ENCODE data around the gene HOXC5.
"Not testable (repeated sequence)": the region's sequence is repeated elsewhere in the genome, so short reads cannot be mapped to it uniquely, and the experiment has no call there.

HOXC5 gene

DNA sequence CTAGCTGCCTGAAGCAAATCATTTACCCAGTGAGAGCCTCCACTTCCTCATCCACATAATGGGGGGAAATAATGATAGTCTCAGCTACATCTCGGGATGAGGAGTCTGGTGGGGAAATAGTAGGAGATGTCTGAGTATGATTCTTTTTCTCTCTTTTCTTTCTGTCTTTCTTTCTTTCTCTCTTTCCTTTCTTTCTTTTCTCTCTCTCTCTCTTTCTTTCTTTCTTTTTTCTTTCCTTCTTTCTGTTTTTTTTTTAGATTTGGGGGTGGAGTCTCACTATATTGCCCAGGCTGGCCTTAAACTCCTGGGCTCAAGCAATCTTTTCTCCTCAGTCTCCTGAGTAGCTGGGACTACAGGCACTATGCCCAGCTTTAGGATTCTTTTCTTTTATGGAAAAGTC, 33.6 kb downstream of the HOXC5 start:
- DNase-seq (ENCODE audit: low read depth), result no peak

DNA sequence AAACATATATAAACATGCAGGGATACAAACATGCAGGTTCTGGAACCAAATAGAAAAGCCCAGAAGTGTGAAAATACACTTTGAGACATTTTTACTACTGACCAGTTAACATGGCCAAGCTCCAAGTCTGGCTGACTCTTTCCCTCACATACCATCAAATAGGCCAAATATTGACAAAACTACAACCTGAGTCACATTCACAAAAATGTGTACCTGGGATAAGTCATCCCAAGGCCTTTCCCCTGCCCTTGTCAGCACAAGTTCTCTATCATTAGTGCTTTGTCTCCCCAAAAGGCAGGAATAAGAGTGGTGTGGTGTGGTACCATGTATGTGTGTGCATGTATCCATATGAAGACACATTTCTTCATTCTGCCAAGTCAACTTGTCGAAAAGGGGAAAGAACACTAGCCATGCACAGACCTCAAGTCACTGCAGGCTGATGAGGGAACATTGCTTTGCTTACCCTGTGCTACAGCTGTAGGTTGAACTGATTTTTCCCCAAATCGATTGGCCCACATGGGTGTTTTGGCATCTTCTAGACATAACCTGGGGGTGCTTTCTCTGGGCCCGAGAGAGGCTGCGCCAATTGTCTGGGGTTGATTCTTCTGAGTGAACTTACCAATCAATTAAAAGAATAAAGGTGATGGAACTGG, 35.7 kb downstream of the HOXC5 start:
- DNase-seq (ENCODE audit: low read depth), result no peak

DNA sequence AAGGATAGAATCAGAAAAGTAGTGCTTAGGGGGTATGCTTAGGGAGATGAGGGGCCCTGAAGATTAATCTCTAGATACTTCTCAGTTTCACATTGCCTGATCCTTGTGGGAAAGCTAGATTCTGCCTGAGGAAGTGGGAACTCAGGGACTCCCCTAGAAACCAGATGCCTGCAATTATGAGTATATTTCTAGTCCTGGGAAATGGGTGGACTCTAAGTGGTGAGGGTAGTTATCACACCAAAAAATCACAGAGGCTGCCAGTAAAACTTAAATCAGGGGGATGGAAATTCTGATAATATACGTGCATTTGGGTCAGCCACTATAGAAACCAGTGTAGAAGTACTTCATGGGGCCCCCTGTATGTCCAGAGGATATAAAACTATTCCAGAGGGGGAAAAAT, 39.1 kb downstream of the HOXC5 start:
- no peak for DNase-seq (ENCODE audit: low read depth)

DNA sequence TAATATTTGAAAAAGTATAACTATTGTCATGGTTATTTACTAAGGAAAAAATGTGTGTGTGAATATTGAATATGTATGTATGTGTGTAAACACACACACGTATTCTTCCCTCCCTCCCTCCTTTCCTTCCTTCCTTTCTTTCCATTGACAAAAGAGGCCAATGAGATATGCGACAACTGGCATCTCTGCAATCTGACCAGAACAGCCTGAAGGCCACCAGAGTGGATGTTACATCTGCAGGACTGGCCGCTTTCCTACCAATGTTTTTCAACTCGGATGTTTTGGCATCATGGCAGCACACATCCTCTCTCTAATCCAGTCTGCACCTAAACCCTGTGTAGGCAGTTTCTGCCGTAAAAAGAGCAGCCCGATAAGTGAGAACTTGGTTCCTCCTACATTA, 41.5 kb downstream of the HOXC5 start:
- DNase-seq (ENCODE audit: low read depth), result no peak

DNA sequence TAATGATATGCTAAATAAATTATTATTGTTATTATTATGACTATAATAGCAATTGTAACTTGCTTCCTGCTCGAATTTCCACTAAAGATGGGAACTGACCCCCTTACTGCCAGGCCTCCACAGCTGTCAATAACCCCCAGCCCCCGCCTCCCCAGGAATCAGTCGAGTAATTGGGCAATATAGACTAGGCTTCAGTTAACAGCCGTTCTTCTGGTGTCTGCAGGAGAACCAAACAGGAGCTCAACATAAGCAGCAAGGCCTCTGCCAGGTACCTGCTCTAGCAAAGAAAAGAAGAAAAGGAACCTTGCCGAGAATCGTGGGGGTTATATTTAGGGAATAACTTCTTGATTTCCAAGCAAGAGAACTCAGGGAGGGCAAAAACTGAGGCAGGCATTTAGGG, 42.6 kb downstream of the HOXC5 start:
- DNase-seq (ENCODE audit: low read depth), result no peak

DNA sequence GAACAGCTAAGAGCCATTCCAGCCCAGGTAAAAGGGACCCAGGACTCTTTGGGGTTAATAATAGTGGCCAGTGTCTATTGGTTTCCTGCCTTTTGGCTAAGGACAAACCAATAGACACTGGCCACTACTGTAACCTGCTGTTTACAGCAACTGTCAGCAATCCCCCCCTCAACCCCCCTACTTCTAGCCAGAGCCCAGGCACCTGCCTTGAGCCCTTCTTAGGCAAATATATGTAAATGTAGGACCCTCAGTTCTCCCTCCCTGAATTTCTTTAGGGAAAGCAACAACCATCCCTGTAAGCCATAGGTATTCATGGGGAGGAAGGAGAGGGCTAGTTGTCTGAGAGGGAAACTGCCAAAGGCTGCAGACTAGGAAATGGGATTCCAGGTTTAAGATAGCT, 43.1 kb downstream of the HOXC5 start:
- no peak for DNase-seq (ENCODE audit: low read depth)

DNA sequence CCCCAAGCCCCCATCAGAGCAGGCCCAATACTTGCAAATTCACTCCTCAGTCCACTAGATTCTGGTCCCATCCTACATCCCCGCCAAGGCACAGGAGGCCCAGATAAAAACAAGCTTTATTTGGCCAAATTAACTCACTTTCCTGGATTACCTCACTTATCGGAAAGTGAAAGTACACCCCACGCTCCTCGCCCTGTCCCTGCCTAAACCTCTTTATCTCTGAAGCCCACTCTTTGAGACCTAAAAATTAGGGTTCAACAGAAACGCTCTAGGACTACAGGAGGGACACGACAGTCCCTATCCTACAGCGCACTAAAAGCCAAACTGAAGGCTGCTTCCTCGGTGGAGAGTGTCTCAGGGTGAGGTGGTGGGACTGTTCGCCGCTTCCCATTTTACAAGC, 45.0 kb downstream of the HOXC5 start:
- not testable (repeated sequence) for DNase-seq (ENCODE audit: low read depth)

DNA sequence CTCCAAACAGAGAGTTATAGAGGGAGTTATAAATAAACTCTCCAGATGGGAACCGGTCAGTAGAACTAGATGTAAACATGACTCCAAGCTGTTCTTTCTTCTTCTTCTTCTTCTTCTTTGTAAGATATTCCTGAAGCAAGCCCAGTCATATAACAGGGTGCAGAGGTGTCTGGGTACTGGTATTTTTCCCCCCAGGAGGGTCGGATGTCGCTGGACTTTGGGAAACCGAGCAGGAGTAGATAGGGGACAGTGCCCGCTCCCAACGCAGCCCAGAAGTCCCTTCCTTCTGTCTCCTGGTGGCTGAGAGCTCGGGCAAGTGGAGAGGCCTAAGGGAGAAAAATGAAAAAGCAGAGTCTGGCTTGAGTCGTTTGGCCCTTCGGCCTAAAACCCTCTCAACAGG, 46.3 kb downstream of the HOXC5 start:
- not testable (repeated sequence) for DNase-seq (ENCODE audit: low read depth)

DNA sequence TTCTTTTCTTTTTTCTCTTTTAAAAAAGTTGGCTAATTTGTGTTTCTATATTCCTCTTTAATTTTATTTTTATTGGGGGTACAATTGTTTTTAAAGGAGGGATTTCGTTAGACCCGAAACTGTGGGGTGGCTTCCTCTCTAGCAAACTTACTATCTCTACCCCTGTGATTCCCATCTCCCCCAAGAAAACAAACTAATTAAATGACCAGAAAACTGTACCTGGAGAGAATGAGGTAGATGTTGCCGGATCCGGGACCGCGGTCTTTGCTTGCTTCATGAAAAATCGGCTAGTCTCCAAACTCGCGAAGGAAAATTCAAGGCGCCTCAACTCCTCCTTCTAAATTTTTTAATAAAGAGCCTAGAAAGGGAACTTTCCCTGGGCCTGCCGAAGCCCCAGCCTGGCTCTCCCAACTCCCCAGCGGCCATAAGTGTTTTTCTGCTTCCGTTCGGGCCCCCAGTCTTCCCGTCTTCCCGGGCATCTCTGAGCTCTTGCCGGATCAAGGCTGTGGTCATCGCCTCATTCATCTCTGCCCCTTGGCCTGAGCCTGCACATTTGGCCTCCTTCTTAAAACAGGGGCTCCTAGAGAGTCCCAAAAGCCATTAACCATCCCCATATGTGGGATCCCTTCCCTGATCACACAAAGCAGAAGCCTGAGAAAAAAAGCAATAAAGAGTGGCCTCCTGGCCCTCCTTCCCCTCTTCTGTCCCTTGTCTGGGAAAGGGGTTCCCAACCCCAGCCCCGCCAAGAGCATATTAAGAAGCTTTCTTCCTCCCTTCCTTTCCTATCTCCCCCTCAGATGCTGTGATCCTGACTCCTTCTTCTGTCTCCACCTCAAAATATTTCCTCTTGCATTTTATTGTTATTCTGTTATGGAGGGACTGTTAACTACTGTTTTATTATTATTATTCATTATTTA, 47.4 kb downstream of the HOXC5 start:
- DNase-seq (ENCODE audit: low read depth), result not testable (repeated sequence)

DNA sequence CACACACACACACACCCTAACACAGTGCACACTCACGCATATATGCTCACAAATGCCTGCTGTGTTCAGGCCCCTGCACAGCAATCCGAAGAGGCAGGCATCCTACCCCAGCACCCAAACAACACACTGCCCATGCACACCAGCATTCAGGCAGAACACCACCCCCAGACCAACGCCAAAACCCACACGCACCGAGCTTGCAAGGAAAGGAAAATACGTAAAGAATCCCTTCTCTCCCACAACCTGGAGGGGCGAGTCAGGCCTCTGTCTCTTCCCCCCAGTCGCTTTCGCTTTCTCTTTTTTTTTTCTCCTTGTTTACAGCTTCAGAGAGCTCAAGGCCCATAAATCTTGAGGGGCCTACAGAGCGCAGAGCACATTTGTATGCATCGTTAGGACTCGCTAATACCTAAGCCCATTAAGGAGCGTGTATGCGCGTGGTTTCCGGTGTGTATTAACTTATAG, 48.2 kb downstream of the HOXC5 start:
- DNase-seq (ENCODE audit: low read depth), result not testable (repeated sequence)

DNA sequence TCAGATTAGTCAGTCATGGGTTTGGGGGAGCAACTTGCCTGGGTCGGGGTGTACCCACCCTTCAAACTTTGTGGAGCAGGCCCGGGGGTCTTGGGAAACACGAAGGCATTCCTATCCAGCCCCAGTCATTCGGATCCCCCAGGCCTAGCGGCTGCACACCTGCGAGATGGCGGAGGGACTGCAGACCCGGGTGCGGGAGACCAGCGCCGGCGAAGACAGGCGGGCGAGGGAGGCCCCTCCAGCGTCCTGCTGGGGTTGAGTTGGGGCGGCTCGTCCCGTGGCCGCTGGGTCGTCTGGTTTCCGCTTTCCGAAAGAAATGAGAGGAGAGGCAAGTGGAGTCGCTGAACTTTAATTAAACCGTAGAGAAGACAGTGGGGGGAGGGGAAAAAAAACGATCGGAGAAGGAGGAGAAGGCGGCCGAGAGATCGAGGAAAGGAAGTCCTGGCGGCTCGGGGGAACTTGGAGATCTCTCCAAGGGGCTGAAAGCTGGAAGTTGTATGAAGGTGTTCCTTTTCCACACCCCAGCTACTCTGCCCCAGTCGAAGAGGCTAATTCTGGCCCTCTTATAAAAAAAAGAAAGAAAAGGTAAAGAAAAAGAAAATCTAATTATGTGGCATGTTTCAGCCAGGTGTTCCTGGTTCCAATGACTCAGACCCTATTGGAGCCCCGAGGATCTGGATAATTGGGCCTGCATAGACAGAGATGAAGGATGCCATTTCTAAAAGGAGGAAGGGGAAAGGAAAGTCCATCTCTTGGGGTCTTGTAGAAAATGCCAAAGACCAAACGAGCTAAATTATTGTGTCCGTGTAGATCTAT, 48.9 kb downstream of the HOXC5 start:
- DNase-seq (ENCODE audit: low read depth), result not testable (repeated sequence)

DNA sequence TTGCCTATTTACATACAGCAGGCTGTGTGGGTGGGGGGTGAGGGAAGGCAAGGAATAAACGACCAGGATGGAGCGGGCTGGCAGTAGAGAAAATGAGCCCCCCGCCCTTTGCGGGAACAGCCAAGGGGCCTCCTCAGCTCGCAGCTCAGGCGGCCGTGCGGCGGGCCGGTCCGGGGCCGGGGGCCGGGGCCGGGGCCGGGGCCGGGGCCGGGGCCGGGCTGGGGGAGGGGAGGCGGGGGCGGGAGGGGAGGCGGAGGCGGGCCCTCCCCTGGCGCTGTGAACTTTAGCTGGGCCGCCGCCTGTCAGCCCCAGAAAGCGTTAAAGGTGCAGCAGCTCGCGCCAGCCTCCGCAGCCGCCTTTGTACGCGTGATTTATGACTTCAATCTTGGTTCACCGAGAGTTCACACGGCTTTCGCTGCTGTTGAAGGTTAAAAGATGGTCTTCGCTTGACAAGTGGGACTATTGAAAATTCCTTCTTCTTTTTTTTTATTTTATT, 49.6 kb downstream of the HOXC5 start:
- DNase-seq (ENCODE audit: low read depth), result no peak

All from stimulated activated CD8-positive, alpha-beta memory T cell treated with anti-CD3 and anti-CD28 coated beads, Interleukin-15, amount 100 ng/mL, for 1 hour (primary cell).